MM.1S (cell line): ENCODE results near the gene LRRC74B.

Source experiments
- EZH2 ChIP-seq: fragments of 300-600 bp; sonication (generic); optimal IDR thresholded peaks from 2 replicates; pipeline ENCODE3; 2017; ENCODE audit warnings: low read depth, mild to moderate bottlenecking, antibody characterized with exemption, low read length, mixed read lengths
- TF ChIP-seq, protein P1 (sequence below): fragments of 300-600 bp; sonication (generic); IDR thresholded peaks from 2 replicates; pipeline ENCODE4 v1.5.1; 2016; ENCODE audit warnings: antibody characterized with exemption, low read length, mixed read lengths

DNA sequence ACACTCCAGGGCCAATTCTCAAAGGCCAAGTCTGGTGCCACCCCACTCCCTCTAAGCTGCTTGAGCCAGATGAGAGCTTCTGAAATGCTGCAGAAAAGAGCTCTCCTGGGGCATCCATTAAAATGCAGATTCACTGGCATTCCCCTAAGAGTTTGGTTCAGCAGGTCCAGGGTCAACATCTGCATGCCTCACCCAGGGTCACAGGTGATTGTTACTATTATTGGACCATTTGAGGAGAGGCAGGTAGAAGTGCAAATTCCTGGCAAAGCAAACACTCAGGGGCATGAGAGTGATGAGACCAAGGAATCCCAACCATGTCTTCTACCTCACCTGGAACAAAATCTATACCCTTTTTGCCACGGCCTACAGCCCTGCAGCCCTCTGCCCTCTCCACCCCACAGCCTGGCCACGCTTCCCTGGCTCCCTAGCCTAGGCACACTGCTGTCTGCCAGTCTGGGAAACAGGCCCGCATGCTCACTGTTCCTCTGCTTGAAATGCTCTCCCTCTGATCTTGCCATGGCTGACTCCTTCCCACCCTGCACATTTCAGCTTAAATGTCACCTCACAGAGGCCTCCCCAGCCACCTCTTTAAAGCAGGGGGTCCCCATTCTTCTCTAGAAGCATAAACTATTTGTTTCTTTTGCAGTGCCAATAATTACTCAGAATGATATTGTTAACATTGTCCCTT lies 35.2 kb upstream of the LRRC74B start:
- TF ChIP-seq EZH2 = no peak
- TF ChIP-seq, protein P1, sequence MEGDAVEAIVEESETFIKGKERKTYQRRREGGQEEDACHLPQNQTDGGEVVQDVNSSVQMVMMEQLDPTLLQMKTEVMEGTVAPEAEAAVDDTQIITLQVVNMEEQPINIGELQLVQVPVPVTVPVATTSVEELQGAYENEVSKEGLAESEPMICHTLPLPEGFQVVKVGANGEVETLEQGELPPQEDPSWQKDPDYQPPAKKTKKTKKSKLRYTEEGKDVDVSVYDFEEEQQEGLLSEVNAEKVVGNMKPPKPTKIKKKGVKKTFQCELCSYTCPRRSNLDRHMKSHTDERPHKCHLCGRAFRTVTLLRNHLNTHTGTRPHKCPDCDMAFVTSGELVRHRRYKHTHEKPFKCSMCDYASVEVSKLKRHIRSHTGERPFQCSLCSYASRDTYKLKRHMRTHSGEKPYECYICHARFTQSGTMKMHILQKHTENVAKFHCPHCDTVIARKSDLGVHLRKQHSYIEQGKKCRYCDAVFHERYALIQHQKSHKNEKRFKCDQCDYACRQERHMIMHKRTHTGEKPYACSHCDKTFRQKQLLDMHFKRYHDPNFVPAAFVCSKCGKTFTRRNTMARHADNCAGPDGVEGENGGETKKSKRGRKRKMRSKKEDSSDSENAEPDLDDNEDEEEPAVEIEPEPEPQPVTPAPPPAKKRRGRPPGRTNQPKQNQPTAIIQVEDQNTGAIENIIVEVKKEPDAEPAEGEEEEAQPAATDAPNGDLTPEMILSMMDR = no peak
